Activated T-cell treated with anti-CD3 and anti-CD28 coated beads, Interleukin-2, amount 50 U/mL, for 24 hours (primary cell): ENCODE data around the gene SMIM3.
"Not testable (repeated sequence)": the region's sequence is repeated elsewhere in the genome, so short reads cannot be mapped to it uniquely, and the experiment has no call there.

Experiments used
- DNase-seq: peaks from one replicate; pipeline ENCODE4 v3.0.0-alpha.2; 2020
- H3K27ac Mint-ChIP-seq: 2 replicates; pipeline ENCODE4 v1.8.0; 2020; ENCODE audit warnings: mild to moderate bottlenecking, mixed read lengths
- H3K27me3 Mint-ChIP-seq: 2 replicates; pipeline ENCODE4 v1.8.0; 2020; ENCODE audit warnings: mixed read lengths
- H3K36me3 Mint-ChIP-seq: 2 replicates; pipeline ENCODE4 v1.8.0; 2020; ENCODE audit warnings: low read depth, mixed read lengths
- H3K4me1 Mint-ChIP-seq: 2 replicates; pipeline ENCODE4 v1.8.0; 2020; ENCODE audit warnings: low read depth, mixed read lengths
- H3K4me3 Mint-ChIP-seq: 2 replicates; pipeline ENCODE4 v1.8.0; 2020; ENCODE audit warnings: mild to moderate bottlenecking, moderate library complexity, mixed read lengths
- H3K9me3 Mint-ChIP-seq: 2 replicates; pipeline ENCODE4 v1.8.0; 2020; ENCODE audit warnings: mixed read lengths

The SMIM3 gene

GRCh38 chr5:150779397-150780186, 1.0 kb downstream of the SMIM3 start:
- Mint-ChIP-seq H3K36me3 (peaks cover 34% of the 10 kb centered on the region), H3K4me1 (peaks cover 67% of the 10 kb centered on the region), H3K4me3 (peak overlapping the region; percentile 97), H3K9me3 (no peaks in the 10 kb centered on the region), H3K27ac (peak overlapping the region; percentile 86), H3K27me3 (no peaks in the 10 kb centered on the region)
- DNase-seq, result no peak

GRCh38 chr5:150780187-150780692, 1.7 kb downstream of the SMIM3 start:
- Mint-ChIP-seq H3K36me3 (peaks cover 36% of the 10 kb centered on the region), H3K4me3 (peak overlapping the region; percentile 97), H3K4me1 (peaks cover 72% of the 10 kb centered on the region), H3K27ac (peak overlapping the region; percentile 86), H3K27me3 (no peaks in the 10 kb centered on the region), H3K9me3 (peaks cover 1% of the 10 kb centered on the region)
- peak; percentile 44 for DNase-seq

DNA sequence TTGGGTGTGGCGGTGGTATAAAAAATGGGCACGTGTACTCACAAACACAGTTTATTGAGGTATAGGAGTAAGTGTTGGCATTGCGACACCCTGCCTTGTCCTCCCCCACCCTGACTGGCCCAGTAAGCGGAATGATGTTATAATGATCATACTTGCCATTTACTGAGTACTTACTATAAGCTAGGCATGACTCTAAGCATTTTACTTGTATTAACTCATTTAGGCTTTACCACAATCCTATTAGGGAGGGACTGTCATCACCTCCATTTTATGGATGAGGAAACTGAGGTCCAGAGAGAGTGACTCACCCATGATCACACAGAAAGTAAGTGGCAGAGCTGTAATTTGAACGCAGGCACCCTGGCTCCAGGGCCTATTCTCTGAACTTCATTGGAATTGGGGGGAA, 2.3 kb downstream of the SMIM3 start:
- no peak for DNase-seq
- Mint-ChIP-seq H3K4me1 (peaks cover 75% of the 10 kb centered on the region), H3K36me3 (peaks cover 40% of the 10 kb centered on the region), H3K9me3 (peaks cover 3% of the 10 kb centered on the region), H3K27me3 (no peaks in the 10 kb centered on the region), H3K27ac (peak overlapping the region; percentile 86), H3K4me3 (peak overlapping the region; percentile 97)

DNA sequence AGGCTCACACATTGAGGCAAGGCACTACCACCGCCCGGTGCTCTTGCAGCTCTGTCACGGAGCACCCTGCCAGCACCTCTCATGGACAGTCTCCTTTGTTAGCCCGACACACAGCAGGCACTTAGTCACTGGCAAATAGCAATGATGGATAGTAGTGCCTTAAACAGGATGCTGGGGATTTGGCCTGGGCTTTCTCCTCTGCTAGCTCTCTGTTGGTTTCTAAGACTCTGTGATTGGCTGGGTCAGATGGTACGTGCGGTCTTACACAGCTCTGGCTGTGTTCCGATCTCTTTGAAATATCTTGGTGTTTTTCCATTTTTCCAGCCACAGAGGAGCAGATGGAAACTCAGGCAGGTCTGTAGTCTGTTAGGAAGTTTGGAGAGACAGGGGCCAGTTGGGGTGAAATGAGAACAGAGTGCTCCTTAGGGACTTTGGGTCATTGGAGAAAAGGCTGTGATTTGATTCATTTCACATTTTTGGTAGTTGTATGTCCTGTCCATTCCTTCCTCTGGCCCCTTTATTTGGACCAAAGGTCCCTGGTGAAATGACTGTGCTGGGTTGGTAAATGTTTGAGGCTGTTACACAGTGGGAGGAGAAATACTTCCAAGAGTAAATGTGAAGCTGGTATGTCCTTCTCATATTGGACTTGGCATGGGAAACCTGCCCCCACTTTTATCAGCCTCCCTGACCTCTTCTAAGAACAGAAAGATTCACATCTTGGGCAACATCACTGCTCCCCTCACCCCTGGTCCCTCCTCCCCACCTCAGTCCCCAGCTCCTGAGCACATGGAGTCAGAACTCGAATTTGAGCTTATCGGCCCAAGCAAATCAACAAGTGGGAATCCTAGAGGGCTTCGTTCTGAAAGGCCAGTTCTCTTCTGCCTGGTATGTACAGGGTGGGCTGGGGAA, 3.4 kb downstream of the SMIM3 start:
- Mint-ChIP-seq H3K36me3 (peaks cover 49% of the 10 kb centered on the region), H3K4me3 (peak overlapping the region; percentile 97), H3K9me3 (peaks cover 6% of the 10 kb centered on the region), H3K4me1 (peaks cover 82% of the 10 kb centered on the region), H3K27ac (peak overlapping the region; percentile 86), H3K27me3 (no peaks in the 10 kb centered on the region)
- no peak for DNase-seq

DNA sequence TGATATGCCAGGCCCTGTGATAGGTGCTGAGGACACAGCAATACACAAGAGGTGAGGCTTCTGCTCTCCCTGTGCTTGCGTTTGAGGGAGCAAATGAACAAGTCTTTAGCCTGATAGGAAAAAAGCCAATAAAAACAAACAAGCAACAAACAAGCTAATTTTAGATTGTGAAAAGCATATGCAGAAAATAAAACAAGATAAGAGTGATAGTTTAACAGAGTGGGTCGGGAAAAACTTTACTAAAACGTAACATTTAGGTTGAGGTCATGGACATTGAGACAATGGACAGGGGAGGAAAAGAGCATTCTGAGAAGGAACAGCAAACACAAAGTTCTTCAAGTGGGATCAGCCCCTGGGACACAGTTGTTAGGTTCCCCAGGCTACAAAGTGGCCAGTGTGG, 4.3 kb downstream of the SMIM3 start:
- peak overlapping the region; percentile 86 for H3K27ac Mint-ChIP-seq
- H3K9me3 Mint-ChIP-seq, result peaks cover 6% of the 10 kb centered on the region
- no peaks in the 10 kb centered on the region for H3K27me3 Mint-ChIP-seq
- peaks cover 54% of the 10 kb centered on the region for H3K36me3 Mint-ChIP-seq
- DNase-seq, result no peak
- H3K4me3 Mint-ChIP-seq, result peak overlapping the region; percentile 45
- peaks cover 84% of the 10 kb centered on the region for H3K4me1 Mint-ChIP-seq

GRCh38 chr5:150783422-150783928, 4.9 kb downstream of the SMIM3 start:
- peak overlapping the region; percentile 86 for H3K27ac Mint-ChIP-seq
- no peaks in the 10 kb centered on the region for H3K27me3 Mint-ChIP-seq
- peak overlapping the region; percentile 45 for H3K4me3 Mint-ChIP-seq
- peaks cover 84% of the 10 kb centered on the region for H3K4me1 Mint-ChIP-seq
- peak; percentile 63 for DNase-seq
- H3K36me3 Mint-ChIP-seq, result peaks cover 54% of the 10 kb centered on the region
- H3K9me3 Mint-ChIP-seq, result peaks cover 6% of the 10 kb centered on the region

GRCh38 chr5:150785950-150786349, 7.4 kb downstream of the SMIM3 start:
- H3K4me1 Mint-ChIP-seq, result peaks cover 87% of the 10 kb centered on the region
- H3K4me3 Mint-ChIP-seq, result no peak overlapping the region

DNA sequence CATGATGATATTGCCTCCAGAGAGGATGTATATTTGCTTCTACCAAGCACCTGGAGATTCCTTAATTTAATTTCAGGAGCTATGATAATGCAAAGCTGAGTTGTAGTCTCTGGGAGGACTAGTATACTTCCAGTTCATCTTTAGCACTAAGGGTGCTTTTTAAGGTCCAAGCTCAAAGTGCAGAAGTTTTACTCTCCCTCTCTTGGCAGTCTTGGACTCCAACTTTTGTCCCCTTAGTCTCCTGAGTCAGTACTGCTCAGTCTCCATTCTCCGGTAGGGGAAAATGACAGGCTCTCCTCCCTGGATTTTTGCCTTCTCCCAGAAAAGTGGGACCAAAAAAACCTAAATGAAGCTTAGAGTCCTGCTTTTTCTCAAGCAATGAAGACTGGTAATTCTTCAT, 8.3 kb downstream of the SMIM3 start:
- H3K9me3 Mint-ChIP-seq, result peaks cover 6% of the 10 kb centered on the region
- no peaks in the 10 kb centered on the region for H3K27me3 Mint-ChIP-seq
- H3K4me1 Mint-ChIP-seq, result peaks cover 85% of the 10 kb centered on the region
- DNase-seq, result no peak
- H3K27ac Mint-ChIP-seq, result peak overlapping the region; percentile 3
- no peak overlapping the region for H3K4me3 Mint-ChIP-seq
- peaks cover 29% of the 10 kb centered on the region for H3K36me3 Mint-ChIP-seq

More at GRCh38 chr5:150785950-150786349, 7.4 kb downstream of the SMIM3 start:
- H3K9me3 Mint-ChIP-seq, result peaks cover 6% of the 10 kb centered on the region
- DNase-seq, result no peak
- H3K27me3 Mint-ChIP-seq, result no peaks in the 10 kb centered on the region
- peaks cover 37% of the 10 kb centered on the region for H3K36me3 Mint-ChIP-seq
- peak overlapping the region; percentile 65 for H3K27ac Mint-ChIP-seq

DNA sequence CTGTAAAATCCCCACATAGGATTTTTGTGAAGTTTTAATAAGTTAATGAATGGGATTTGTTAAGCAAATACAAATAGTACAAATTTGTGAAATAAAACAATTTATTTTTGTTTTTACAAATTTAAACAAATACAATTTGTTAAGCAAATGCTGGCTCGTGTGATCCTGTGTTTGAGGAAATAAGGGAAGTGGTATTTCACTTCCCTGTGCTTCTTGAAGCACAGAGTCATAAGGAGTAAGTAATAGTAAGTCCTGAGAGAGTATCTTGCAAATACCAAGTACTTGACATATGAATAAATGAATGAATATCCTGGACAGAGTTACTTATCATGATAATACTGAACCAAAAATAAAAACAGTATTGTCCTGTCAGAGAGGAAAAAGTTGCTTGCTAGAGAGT, 9.1 kb downstream of the SMIM3 start:
- H3K27me3 Mint-ChIP-seq, result no peaks in the 10 kb centered on the region
- no peak overlapping the region for H3K4me3 Mint-ChIP-seq
- peaks cover 80% of the 10 kb centered on the region for H3K4me1 Mint-ChIP-seq
- peaks cover 6% of the 10 kb centered on the region for H3K9me3 Mint-ChIP-seq
- H3K27ac Mint-ChIP-seq, result no peak overlapping the region
- H3K36me3 Mint-ChIP-seq, result peaks cover 28% of the 10 kb centered on the region
- no peak for DNase-seq

DNA sequence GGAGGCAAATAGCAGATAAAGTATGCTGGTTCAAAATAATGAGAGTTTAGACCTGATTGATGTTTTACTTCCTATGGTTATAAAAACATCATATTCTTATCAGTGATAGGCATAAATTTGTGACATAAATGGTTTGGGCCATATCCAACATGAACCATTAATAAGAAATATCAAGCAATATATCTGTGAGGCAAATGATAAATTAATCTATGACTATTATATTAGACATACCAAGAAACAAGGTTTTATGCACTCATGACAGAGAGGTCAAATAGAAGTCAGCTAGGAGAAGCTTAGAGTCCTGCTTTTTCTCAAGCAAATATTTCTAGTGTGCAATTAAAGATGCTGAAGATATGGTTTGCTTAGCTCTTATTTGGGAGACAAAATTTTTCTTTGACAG, 10.4 kb downstream of the SMIM3 start:
- no peak for DNase-seq
- H3K27ac Mint-ChIP-seq, result peak overlapping the region; percentile 99
- peaks cover 71% of the 10 kb centered on the region for H3K4me1 Mint-ChIP-seq
- peaks cover 33% of the 10 kb centered on the region for H3K36me3 Mint-ChIP-seq
- H3K4me3 Mint-ChIP-seq, result peak overlapping the region; percentile 74
- no peaks in the 10 kb centered on the region for H3K27me3 Mint-ChIP-seq
- peaks cover 6% of the 10 kb centered on the region for H3K9me3 Mint-ChIP-seq

- Mint-ChIP-seq H3K4me1 (peaks cover 66% of the 10 kb centered on the region), H3K4me3 (peak overlapping the region; percentile 74), H3K36me3 (peaks cover 31% of the 10 kb centered on the region), H3K27ac (peak overlapping the region; percentile 99), H3K27me3 (no peaks in the 10 kb centered on the region), H3K9me3 (peaks cover 6% of the 10 kb centered on the region)
- DNase-seq, result no peak
Measured at GRCh38 chr5:150789450-150789849, 10.9 kb downstream of the SMIM3 start.

DNA sequence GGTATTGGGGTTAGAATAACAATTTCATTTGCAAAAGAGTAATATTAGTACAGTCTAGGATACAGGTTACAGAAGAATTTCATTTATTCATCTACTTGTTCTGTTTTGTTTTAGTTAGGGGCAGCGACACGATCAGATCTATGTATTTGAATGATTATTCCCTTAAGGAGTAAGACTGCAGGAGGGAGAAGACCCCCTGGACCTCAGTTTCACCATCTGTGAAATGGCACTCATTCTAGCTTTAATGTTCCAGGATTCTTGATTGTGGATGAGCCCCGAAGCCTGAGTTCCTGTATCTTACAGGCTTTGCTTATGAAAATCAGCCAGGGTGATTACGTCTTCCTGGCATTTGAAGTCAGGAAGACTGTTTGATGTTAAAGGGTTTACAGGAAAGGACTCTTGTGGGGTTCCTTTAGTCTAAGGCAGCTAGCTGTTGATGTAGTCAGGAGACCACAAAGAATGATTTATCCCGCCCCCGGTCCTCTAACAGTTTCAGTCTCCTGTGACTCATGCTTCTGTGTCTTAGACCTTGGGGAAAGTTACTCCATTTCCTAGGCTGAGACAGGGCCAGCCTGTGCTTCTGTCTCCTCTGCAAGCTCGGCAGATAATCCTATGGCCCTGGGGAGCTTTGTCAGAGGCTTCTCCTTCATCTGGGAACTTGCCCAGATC, 11.5 kb downstream of the SMIM3 start:
- Mint-ChIP-seq H3K27ac (peak overlapping the region; percentile 99), H3K4me1 (peaks cover 61% of the 10 kb centered on the region), H3K9me3 (peaks cover 6% of the 10 kb centered on the region), H3K36me3 (peaks cover 30% of the 10 kb centered on the region), H3K4me3 (peak overlapping the region; percentile 74), H3K27me3 (no peaks in the 10 kb centered on the region)
- DNase-seq, result peak; percentile 73

- H3K27me3 Mint-ChIP-seq, result no peaks in the 10 kb centered on the region
Measured at GRCh38 chr5:150791536-150791935, 13.0 kb downstream of the SMIM3 start.

DNA sequence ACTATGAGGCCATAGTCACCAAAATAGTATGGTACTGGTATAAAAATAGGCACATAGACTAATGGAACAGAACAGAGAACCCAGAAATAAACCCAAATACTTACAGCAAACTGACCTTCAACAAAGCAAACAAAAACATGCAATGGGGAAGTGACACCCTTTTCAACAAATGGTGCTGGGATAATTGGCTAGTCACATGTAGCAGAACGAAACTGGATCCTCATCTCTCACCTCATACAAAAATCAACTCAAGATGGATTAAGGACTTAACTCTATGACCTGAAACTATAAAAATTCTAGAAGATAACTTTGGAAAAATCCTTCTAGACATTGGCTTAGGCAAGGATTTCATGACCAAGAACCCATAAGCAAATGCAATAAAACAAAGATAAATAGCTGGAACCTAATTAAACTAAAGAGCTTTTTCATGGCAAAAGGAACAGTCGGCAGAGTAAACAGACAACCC, 14.9 kb downstream of the SMIM3 start:
- not testable (repeated sequence) for H3K9me3 Mint-ChIP-seq, H3K27ac Mint-ChIP-seq, H3K27me3 Mint-ChIP-seq, DNase-seq, H3K4me3 Mint-ChIP-seq
- Mint-ChIP-seq H3K36me3 (peaks cover 34% of the 10 kb centered on the region), H3K4me1 (peaks cover 45% of the 10 kb centered on the region)

More at GRCh38 chr5:150791536-150791935, 13.0 kb downstream of the SMIM3 start:
- DNase-seq, result no peak
- H3K27ac Mint-ChIP-seq, result peak overlapping the region; percentile 22
- H3K9me3 Mint-ChIP-seq, result no peaks in the 10 kb centered on the region
- H3K36me3 Mint-ChIP-seq, result peaks cover 33% of the 10 kb centered on the region
- no peak overlapping the region for H3K4me3 Mint-ChIP-seq
- H3K4me1 Mint-ChIP-seq, result peaks cover 54% of the 10 kb centered on the region
